GM23248 (cell line): ENCODE results near the gene RNFT2. TPM values are rescaled to one million over a fixed set of nuclear protein-coding genes. Genes with fewer than 3 reads are reported as not detected.

Experiments used
- DNase-seq: peaks from one replicate; pipeline ENCODE4 v3.0.0-alpha.2; 2015
- H2AFZ ChIP-seq: fragments of 200-600 bp; sonication (generic); 2 replicates; pipeline ENCODE4 v1.6.1; 2016; ENCODE audit warnings: antibody characterized with exemption
- H3F3A ChIP-seq: fragments of 200-600 bp; sonication (generic); 2 replicates; pipeline ENCODE4 v1.6.1; 2016; ENCODE audit warnings: mild to moderate bottlenecking, antibody characterized with exemption, mixed run types; ENCODE audit not compliant: insufficient read depth
- H3K27ac ChIP-seq: fragments of 200-600 bp; sonication (generic); 2 replicates; pipeline ENCODE4 v1.5.1; 2016; ENCODE audit warnings: mild to moderate bottlenecking
- H3K27me3 ChIP-seq: fragments of 200-600 bp; sonication (generic); replicated peaks from 2 replicates; pipeline ENCODE4 v1.6.1; 2016; ENCODE audit warnings: mild to moderate bottlenecking; ENCODE audit not compliant: insufficient read depth
- H3K36me3 ChIP-seq: fragments of 200-600 bp; sonication (generic); 2 replicates; pipeline ENCODE4 v1.6.1; 2016; ENCODE audit warnings: low read depth, mild to moderate bottlenecking
- H3K4me1 ChIP-seq: fragments of 200-600 bp; sonication (generic); 2 replicates; pipeline ENCODE4 v1.6.1; 2016; ENCODE audit warnings: mild to moderate bottlenecking; ENCODE audit not compliant: insufficient read depth
- H3K4me2 ChIP-seq: fragments of 200-600 bp; sonication (generic); one replicate; pipeline ENCODE4 v1.6.1; 2016; ENCODE audit warnings: mild to moderate bottlenecking; ENCODE audit not compliant: unreplicated experiment
- H3K4me3 ChIP-seq: fragments of 200-600 bp; sonication (generic); 2 replicates; pipeline ENCODE4 v1.5.1; 2016; ENCODE audit warnings: mild to moderate bottlenecking
- H3K79me2 ChIP-seq: fragments of 200-600 bp; sonication (generic); 2 replicates; pipeline ENCODE4 v1.6.1; 2016; ENCODE audit warnings: mild to moderate bottlenecking; ENCODE audit not compliant: insufficient read depth
- H3K9ac ChIP-seq: fragments of 200-600 bp; sonication (generic); 2 replicates; pipeline ENCODE4 v1.6.1; 2016; ENCODE audit warnings: mild to moderate bottlenecking
- H3K9me2 ChIP-seq: fragments of 200-600 bp; sonication (generic); 2 replicates; pipeline ENCODE4 v1.6.1; 2016; ENCODE audit warnings: mixed run types, mild to moderate bottlenecking, moderate library complexity; ENCODE audit not compliant: insufficient read depth
- H3K9me3 ChIP-seq: fragments of 200-600 bp; sonication (generic); one replicate; pipeline ENCODE4 v1.6.1; 2017; ENCODE audit warnings: low read depth
- H4K20me1 ChIP-seq: fragments of 200-600 bp; sonication (generic); 2 replicates; pipeline ENCODE4 v1.6.0; 2016; ENCODE audit not compliant: insufficient read depth
- EZH2 ChIP-seq: fragments of 200-600 bp; sonication (generic); IDR thresholded peaks from 2 replicates; pipeline ENCODE4 v1.6.1; 2018; ENCODE audit warnings: antibody characterized with exemption, mild to moderate bottlenecking; ENCODE audit not compliant: insufficient read depth, poor library complexity, severe bottlenecking
- EZH2phosphoT487 ChIP-seq: fragments of 200-600 bp; sonication (generic); IDR thresholded peaks from 2 replicates; pipeline ENCODE4 v1.6.1; 2018; ENCODE audit warnings: antibody characterized with exemption, moderate library complexity, mild to moderate bottlenecking, low read depth; ENCODE audit not compliant: insufficient read depth
- WGBS, 2 experiments: methylation state at CpG; one replicate each; pipeline ENCODE4 v1.1.6; 2015 to 2017; ENCODE audit warnings: low lambda C conversion rate in 2 of 2, low coverage in 1 of 2; ENCODE audit errors: missing lambda C conversion rate in 2 of 2; 5-methylcytosine and 5-hydroxymethylcytosine counted together
- in situ Hi-C: fragments of 300-500 bp; cut with MboI; formaldehyde crosslinking; loops from 2 replicates; pipeline ENCODE4 v1.15.0; 2020
- polyA plus RNA-seq: library from polyadenylated mRNA; unstranded; fragments of >200 nt; fragmentation: Nextera tagmentation; extraction: Ambion mirVana; gene quantifications from 2 replicates; pipeline ENCODE4 v1.2.1, GENCODE V29; 2016
- total RNA-seq: library from RNA; depleted of rRNA; stranded (reverse); fragments of >200 nt; shearing (Covaris generic); gene quantifications from 2 replicates; pipeline ENCODE4 v1.2.3, GENCODE V29; 2014

The RNFT2 gene
- total and polyA plus RNA-seq, 2 experiments from 2014 or later, result 0.24 to 0.43 TPM

- H4K20me1 ChIP-seq, result no peaks in the 10 kb centered on the region
- in situ Hi-C loops, result no loop called here
Measured at GRCh38 chr12:116890330-116890729, 152.2 kb downstream of the RNFT2 start.

DNA sequence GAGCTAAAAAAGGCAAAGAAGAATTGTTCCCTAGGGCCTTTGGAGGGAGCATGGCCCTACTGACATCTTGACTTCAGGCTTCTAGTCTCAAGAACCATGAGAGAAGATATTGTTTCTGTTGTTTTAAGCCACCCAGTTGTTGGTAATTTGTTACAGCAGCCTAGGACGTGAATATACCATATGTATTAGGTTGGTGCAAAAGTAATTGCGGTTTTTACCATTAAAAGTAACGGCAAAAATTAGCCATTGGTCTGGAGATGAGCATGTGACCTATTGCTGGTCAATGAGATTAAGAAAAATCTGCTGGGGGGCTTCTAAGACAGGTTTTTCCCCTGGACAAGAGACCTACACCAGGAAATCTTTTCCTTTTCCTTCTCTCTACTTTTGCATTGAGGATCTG lies 152.9 kb downstream of the RNFT2 start:
- Histone ChIP-seq H3F3A (no peaks in the 10 kb centered on the region), H3K9ac (no peak overlapping the region), H3K9me3 (no peaks in the 10 kb centered on the region), H2AFZ (no peak overlapping the region), H3K4me1 (no peaks in the 10 kb centered on the region), H4K20me1 (no peaks in the 10 kb centered on the region), H3K36me3 (no peaks in the 10 kb centered on the region), H3K79me2 (no peaks in the 10 kb centered on the region), H3K27me3 (peaks cover 7% of the 10 kb centered on the region), H3K27ac (no peak overlapping the region), H3K4me3 (no peak overlapping the region), H3K9me2 (no peaks in the 10 kb centered on the region), H3K4me2 (no peak overlapping the region)
- 38 to 41% methylated on average over 3 of the region's 3 CpGs for WGBS, 2 experiments
- no peak for TF ChIP-seq EZH2phosphoT487
- TF ChIP-seq EZH2, result no peak
- in situ Hi-C loops, result no loop called here
- DNase-seq, result no peak

More at GRCh38 chr12:116890330-116890729, 152.2 kb downstream of the RNFT2 start:
- H3K9me3 ChIP-seq, result no peaks in the 10 kb centered on the region
- 69 to 80% methylated on average over 2 of the region's 2 CpGs for WGBS, 2 experiments
- H3K4me2 ChIP-seq, result no peak overlapping the region
- H3K79me2 ChIP-seq, result no peaks in the 10 kb centered on the region
- no peaks in the 10 kb centered on the region for H3F3A ChIP-seq
- no peak overlapping the region for H3K27ac ChIP-seq
- no peak for DNase-seq
- no peak overlapping the region for H2AFZ ChIP-seq
- no peaks in the 10 kb centered on the region for H3K9me2 ChIP-seq
- H3K27me3 ChIP-seq, result peaks cover 10% of the 10 kb centered on the region
- no peak for TF ChIP-seq EZH2phosphoT487
- no peak for TF ChIP-seq EZH2
- no peaks in the 10 kb centered on the region for H3K36me3 ChIP-seq
- no peak overlapping the region for H3K4me3 ChIP-seq
- H3K4me1 ChIP-seq, result no peaks in the 10 kb centered on the region
- H3K9ac ChIP-seq, result no peak overlapping the region

DNA sequence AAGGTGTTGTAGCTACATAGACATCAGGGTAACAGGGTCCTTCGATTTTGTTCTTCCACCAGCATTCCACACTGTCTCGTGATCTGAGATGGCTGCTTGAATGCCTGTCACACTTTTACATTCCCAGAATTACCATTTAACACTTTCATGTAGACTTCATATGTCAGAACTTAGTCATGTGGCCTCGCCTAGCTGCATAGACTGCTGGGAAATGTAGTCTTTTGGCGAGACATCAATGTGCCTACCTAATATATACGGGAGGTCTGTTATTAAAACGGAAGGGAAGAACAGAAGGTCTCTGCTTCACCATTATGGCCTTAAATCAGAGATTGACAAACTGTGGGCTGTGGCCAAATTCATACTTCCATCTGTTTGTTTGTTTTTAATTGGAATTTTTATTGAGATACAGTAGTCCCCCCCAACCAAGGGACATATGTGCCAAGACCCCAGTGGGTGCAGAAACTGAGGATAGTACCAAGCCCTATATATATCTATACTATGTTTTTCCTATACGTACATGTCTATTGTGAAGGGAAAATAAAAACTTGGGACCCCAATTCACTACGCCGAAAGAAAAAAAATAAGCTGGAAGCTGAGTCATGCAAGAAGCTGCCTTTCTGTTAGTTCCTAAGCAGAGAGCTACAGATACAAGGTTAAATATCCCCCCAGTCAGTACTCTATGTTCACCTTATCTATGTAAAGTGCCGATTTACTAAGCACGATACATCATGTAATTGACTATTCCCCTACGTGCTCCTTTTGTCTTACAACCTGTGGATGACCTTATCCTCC lies 154.4 kb downstream of the RNFT2 start:
- no peak overlapping the region for H3K9ac ChIP-seq
- H2AFZ ChIP-seq, result no peak overlapping the region
- no peaks in the 10 kb centered on the region for H3K79me2 ChIP-seq
- no peak overlapping the region for H3K27ac ChIP-seq
- peaks cover 3% of the 10 kb centered on the region for H3K27me3 ChIP-seq
- 74 to 78% methylated on average over 12 of the region's 12 CpGs for WGBS, 2 experiments
- H3F3A ChIP-seq, result no peaks in the 10 kb centered on the region
- no peaks in the 10 kb centered on the region for H3K9me3 ChIP-seq
- H3K4me3 ChIP-seq, result no peak overlapping the region
- TF ChIP-seq EZH2phosphoT487 (no peak), EZH2 (no peak)
- peak; percentile 11 for DNase-seq
- H3K36me3 ChIP-seq, result no peaks in the 10 kb centered on the region
- H3K4me2 ChIP-seq, result no peak overlapping the region
- no peaks in the 10 kb centered on the region for H3K9me2 ChIP-seq
- in situ Hi-C loops, result no loop called here
- no peaks in the 10 kb centered on the region for H3K4me1 ChIP-seq
- no peaks in the 10 kb centered on the region for H4K20me1 ChIP-seq

GRCh38 chr12:116894913-116895312 lies 156.8 kb downstream of the RNFT2 start:
- H3K79me2 ChIP-seq, result no peaks in the 10 kb centered on the region
- no peak for DNase-seq
- no peaks in the 10 kb centered on the region for H3K36me3 ChIP-seq
- H3K27me3 ChIP-seq, result peaks cover 5% of the 10 kb centered on the region
- H3F3A ChIP-seq, result no peaks in the 10 kb centered on the region
- no peak for TF ChIP-seq EZH2phosphoT487
- no peak for TF ChIP-seq EZH2
- H4K20me1 ChIP-seq, result no peaks in the 10 kb centered on the region
- in situ Hi-C loops, result no loop called here
- H3K4me1 ChIP-seq, result no peaks in the 10 kb centered on the region
- H3K9ac ChIP-seq, result no peak overlapping the region
- H3K4me3 ChIP-seq, result no peak overlapping the region
- 36 to 53% methylated on average over 3 of the region's 3 CpGs for WGBS, 2 experiments
- no peaks in the 10 kb centered on the region for H3K9me3 ChIP-seq
- H3K4me2 ChIP-seq, result no peak overlapping the region
- no peak overlapping the region for H3K27ac ChIP-seq
- no peaks in the 10 kb centered on the region for H3K9me2 ChIP-seq
- no peak overlapping the region for H2AFZ ChIP-seq
